GM18870 (cell line): ENCODE results near the gene PRIMPOL.
"Not testable (repeated sequence)": the region's sequence is repeated elsewhere in the genome, so short reads cannot be mapped to it uniquely, and the experiment has no call there.

Source experiments
- ATAC-seq: cut with Tn5 transposase; IDR thresholded peaks from one replicate; pipeline ENCODE4 v1.9.1; 2021; ENCODE audit warnings: moderate library complexity; ENCODE audit not compliant: unreplicated experiment

PRIMPOL gene

DNA sequence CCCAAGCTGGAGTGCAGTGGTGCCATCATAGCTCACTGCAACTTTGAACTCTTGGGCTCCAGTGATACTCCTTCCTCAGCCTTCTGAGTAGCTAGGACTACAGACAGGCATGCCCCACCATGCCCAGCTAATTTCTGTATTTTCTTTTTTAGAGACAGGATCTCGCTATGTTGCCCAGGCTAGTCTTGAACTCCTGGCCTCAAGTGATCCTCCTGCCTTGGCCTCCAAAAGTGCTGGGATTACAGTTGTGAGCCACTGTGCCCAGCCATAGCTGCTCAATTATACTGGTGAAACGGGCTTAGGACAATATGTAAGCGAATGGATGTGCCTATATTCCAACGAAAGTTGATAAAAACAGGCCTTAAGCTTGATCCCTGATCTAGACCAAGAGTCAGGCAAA is 13.4 kb upstream of the PRIMPOL start:
- no peak for ATAC-seq

DNA sequence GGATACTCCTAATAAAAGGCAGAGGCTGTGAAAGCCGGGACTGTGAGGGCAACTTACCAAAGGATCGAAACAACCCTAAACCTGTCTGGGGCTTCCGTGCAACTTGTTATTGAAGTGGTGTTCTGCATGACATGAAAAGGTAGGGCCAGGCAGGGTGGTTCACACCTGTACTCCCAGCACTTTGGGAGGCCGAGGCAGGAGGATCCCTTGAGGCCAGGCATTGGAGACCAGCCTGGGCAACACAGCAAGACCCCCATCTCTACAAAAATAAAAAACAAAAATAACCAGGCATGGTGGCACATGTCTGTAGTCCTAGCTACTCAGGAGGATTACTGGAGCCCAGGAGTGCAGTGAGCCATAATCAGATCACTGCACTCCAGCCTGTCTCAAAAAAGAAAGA is 12.6 kb upstream of the PRIMPOL start:
- ATAC-seq = no peak

DNA sequence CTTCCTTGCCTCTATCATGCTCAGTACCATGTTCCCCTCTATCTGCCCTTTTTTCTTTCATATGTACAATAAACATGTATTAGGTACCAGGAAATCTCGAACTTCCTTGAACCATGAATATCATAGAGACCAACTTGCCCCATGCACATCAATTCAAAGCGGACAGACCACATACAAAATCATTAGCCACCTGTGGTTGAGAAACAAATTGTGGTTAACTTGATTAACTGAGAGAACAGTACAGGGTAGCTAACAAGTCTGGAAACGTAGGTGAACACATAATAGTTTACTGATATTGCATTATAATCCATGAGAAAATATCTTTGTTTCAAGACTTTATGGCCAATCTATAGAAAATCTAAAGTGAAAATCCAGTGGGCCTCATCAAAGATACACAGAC is 8.5 kb upstream of the PRIMPOL start:
- no peak for ATAC-seq

DNA sequence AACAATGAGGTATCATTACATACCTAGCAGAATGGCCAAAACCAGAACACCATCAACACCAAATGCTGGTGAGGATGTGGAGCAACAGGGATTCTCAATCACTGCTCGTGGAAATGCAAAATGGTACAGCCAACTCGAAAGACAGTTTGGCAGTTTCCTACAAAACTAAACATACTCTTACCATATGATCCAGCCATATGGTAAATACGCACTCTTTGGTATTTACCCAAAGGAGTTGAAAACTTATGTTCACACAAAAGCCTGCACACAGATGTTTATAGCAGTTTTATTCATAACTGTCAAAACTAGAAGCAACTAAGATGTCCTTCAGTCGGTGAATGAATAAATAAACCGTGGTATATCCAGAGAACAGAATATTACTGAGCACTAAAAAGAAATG is 8.1 kb upstream of the PRIMPOL start:
- no peak for ATAC-seq

DNA sequence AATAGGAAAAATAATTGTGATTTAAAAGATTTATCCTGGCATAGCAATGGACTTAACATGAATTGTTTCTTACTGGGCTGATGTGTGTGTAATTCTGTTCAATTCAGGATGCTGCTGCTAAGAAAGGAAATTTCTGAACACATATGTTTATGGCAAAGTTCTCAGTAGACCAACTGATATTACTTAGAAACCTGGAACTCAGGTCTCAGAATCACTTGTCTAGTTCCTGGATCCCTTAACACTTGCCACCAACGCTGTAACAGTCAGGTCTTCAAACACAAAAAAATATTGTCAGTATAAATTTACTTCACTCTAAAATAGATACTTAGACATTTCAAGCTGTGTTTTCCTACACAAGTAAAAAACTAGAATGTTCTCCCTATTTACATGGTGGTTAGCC is 5.8 kb upstream of the PRIMPOL start:
- no peak for ATAC-seq

DNA sequence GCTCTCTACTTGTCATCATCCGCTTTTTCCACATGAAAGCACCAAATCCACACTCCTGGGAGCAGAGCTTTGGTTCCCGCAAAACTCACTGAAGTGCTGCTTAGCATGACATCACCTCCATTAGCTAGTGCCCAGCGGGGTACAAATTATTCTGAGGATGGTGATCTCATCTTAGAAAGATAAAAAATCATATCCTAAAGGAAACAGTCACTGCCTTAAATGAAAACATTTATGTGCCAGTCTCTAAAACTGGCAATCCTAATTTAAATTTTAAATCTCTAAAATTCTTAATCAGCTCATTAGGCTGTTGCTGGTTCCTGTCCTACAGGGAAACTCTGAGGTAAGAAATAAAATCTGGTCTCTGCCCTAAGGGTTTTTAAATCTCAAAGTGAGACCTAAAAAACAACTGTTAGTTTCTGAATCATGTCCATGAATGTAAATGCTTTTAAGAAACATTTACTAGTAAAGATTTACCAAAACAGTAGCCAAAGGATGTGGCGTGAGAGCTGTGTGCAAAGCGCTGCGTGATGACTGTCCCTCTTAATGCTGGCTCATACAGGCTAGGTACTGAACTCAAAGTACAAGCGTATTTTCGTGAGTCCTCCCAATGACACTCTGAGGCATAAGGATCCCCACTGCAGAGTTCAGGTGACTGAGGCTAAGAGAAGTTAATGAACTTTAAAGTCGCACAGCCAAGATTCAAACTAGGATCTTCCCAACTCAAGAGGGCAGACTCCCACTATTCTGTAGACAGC is 4.8 kb upstream of the PRIMPOL start:
- no peak for ATAC-seq

DNA sequence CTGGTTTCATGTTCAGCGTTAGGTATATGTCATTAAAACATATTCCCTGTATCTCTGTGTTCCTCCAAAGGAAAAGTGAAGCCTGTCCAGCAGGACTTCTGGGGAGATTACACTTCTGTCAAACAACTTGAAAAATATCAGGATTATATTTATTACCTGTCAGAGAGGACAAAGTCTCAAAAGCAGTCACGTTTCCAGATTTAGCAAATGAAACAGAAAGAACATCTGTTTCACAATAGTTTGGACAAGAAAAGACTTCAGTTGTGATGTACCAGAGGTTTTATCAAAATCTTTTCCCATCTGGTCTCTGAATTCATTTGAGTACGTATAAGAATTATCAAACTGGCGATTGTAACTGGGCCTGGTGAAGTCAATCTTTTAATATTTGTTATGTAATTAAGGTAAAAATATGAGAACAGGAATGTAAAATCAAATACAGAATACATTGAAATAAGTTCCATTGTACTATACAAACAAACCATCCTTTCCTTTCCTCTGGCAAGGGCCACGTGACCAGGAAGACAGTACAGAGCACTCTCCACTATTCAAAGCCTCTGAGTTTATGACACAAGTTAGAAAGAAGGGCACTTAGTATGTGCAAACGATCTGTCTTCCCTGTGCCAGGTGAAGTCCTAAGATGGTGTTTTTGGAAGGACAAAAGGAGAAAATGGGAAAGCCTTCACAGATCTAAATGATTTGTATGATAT is 3.5 kb upstream of the PRIMPOL start:
- ATAC-seq = no peak

DNA sequence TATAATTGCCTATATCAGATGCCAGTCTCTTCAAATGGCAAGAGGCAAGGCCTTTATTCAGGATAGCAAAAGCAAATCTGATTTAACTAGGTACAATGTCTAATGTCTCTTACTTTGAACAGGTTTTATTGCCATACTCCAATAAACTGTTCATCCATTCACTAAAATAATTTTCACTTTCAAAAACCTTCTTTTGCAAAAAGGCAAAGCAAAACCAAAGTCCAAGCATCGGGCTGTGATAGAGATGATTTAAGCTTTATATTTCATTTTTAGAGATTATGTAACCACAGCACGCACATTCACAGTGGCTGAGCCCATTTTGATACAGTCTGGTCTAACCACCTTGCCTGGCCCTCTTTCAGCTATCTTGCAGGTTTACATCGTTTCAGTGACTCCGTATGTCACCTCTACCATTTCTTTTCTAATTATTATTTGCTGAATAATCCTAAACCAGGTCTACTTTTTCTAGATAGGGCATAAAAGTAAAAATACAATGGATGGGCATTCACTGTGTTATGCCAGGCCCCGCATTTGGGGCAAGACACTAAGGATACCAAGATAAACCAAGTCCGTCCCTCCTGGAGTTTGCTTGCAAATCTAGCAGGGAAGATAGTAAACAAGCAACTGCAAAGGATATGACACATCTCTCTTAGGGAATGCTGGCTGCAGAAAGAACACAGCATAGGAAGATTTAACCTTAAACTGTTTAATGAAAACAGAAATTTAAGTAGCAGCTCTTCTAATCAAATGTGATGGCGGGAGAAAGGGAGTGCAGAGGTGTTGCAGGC is 2.1 kb upstream of the PRIMPOL start:
- ATAC-seq = no peak

GRCh38 chr4:184648054-184648312 is 1.6 kb upstream of the PRIMPOL start:
- no peak for ATAC-seq

DNA sequence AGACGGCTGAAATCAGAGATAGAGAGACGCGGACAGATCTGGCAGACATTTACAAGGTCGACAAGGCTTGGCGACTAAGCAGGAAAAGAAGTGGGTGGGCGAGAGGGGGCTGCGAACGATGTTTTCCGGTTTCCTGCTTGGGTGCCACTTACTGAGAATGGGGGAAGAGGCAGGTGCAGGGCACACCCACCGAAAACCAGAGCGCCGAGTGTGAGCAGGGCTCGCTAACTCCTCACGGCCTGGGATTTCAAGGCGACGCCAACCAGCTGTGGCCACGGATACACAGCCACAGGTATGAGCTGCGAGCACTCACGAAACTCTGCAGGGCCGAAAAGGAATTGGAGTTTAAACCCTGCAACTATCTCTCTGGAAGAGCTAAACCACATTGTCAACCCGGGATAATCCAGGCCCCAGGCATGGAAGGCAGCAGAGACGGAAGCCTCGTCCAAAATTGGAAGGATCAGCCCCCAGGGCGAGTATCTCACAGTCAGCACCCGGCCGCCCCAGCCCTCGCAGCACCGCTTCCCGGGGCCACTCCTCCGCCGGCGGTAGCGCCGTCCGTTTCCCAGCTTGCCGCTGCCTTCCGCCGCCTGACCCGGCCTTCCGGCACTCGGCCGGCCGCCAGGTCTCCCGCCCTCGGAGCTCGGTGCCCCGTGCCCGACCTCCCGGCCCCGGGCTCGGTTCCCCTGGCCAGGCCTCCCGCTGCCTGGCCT is 1.1 kb upstream of the PRIMPOL start:
- ATAC-seq = no peak

GRCh38 chr4:184649971-184650855 is 675 bp downstream of the PRIMPOL start:
- peak; percentile 13 for ATAC-seq

DNA sequence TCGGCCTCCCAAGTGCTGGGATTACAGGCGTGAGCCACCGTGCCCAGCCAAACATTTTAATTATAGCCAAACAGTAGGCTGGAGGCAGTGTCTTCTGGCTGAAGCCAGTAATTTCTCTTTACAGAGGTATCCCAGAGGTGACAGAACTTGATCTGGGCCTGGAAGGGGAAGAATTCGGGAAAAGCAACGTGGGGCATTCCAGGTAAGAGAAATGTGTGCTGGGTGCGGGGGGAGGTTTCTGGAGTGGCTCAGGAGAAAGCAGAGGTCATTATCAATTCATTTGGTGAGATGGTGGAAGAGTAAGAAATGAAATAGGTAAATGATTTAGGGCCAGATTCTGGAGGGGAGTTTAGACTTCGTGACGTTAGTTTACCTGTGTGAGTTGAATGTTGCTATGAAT is 2.4 kb downstream of the PRIMPOL start:
- no peak for ATAC-seq

DNA sequence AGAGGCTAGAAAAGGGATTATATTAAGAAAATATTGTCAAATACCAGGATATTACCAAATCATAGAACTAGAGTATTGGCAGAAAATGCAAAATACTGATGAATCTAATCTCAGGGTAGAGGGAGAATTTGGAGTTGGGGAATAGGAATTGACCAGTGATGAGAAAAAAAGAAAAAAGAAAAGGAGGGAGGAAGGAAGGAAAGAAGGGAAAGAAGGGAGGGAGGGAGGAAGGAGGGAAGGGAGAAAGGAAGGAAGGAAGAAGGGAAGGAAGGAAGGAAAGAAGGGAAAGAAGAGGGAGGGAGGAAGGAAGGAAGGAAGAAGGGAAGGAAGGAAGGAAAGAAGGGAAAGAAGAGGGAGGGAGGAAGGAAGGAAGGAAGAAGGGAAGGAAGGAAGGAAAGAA is 3.1 kb downstream of the PRIMPOL start:
- not testable (repeated sequence) for ATAC-seq

- ATAC-seq = no peak
These were observed 4.1 kb downstream of the PRIMPOL start for GRCh38 chr4:184653650-184654049.

DNA sequence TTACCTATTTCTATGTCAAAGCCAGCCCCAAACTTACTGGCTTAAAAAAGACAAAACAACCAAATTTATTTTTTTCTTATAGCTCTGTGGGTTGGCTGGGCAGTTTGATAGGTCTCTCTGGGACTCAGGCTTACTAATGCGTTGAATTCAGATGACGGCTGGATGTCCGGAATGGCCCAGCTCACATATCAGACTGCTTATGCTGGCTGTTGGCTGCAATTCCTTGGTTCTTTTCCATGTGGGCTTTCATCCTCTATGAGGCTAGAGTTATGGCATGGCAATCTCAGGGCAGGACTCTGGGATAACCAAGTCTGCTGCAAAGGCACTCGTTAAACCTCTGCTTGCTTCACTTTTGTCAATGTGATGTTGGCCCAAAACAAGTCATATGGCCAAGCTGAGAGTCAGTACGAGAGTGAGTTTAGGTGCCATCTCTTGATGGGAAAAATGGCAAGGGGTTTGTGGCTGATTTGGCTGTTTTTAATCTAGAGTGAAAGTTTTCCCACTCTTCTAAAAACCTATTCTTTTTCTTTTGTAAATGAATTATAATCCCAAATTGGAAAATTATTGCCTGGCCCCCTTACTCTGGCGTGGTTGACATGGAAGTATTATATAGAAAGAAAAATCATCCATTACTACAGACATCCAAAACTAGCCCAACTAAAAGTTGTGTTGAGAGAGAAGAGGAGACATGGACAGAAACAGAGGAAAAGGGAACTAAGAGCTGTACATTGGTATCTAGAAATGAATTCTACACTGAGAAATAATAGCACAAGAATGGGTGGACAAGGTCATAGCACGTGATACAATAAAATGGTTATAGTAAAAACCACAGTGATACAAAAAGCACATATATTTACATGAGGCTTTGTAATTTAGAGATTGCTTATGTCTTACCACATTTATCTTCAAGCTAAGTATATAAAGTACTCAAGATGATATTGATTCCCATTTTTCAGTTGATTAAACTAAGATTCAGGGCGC is 6.6 kb downstream of the PRIMPOL start:
- ATAC-seq = no peak

GRCh38 chr4:184657144-184657543 is 7.6 kb downstream of the PRIMPOL start:
- no peak for ATAC-seq

DNA sequence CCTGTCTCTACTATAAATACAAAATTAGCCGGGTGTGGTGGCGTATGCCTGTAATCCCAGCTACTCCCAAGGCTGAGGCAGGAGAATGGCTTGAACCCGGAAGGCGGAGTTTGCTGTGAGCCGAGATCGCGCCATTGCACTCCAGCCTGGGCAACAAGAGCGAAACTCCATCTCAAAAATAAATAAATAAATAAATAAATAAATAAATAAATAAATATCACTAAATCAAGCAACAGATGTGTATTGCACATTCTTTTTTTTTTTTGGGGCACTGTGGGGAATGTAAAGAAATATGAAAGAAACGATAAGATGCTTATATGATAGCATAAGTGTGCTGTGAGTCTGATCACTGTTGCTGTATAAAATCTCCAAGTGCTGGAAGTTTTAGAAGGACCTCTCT is 8.3 kb downstream of the PRIMPOL start:
- not testable (repeated sequence) for ATAC-seq

GRCh38 chr4:184660978-184661377 is 11.4 kb downstream of the PRIMPOL start:
- no peak for ATAC-seq

GRCh38 chr4:184662236-184662635 is 12.7 kb downstream of the PRIMPOL start:
- ATAC-seq = no peak
